T-cell (primary cell): ENCODE results near the gene GPR135. TPM values are rescaled to one million over a fixed set of nuclear protein-coding genes. Genes with fewer than 3 reads are reported as not detected.
A peak's percentile ranks its signal among the peaks of the same experiment; 100 is the strongest.

Experiments
- ATAC-seq, 4 experiments: fragments of 200-7000 bp in 3 of 4; fragments of 150-1000 bp in 1 of 4; cut with Tn5 transposase; replicated peaks in 1 of 4; 1 replicate in 3 of 4; 2 replicates in 1 of 4; pipeline ENCODE4 v1.10.0; 2021; ENCODE audit warnings: moderate library complexity in 3 of 4, mild to moderate bottlenecking in 2 of 4, moderate number of reproducible peaks in 1 of 4
- CTCF ChIA-PET, 2 donors: fragments of 300-600 bp; sonication (Branson Sonifier 250); formaldehyde crosslinking; loops; one replicate each; lab custom pipeline; 2022; ENCODE audit warnings: antibody characterized with exemption in 2 of 2; lab: Charles Lee
- POLR2A ChIA-PET, 2 donors: fragments of 300-600 bp; sonication (Branson Sonifier 250); formaldehyde crosslinking; loops; one replicate each; lab custom pipeline; 2022; ENCODE audit warnings: antibody characterized with exemption in 2 of 2; lab: Charles Lee
- DNase-seq, 35 experiments: peaks; one replicate each; pipeline versions ENCODE4 v3.0.0 to v3.0.0-alpha.2; 2013 to 2023
- H3K27ac ChIP-seq: one replicate; pipeline ENCODE4 v1.5.1; 2013; ENCODE audit warnings: low read length
- H3K27me3 ChIP-seq, 2 experiments: replicated peaks in 1 of 2; 1 replicate in 1 of 2; 2 replicates in 1 of 2; pipeline versions ENCODE4 v1.6.1 to v1.7.0; 2013; ENCODE audit warnings: low read length in 1 of 2, mixed read lengths in 1 of 2; ENCODE audit not compliant: control insufficient read depth in 2 of 2, insufficient read depth in 2 of 2; ENCODE audit errors: extremely low read depth in 1 of 2
- H3K36me3 ChIP-seq, 2 donors: 1 replicate in 1 of 2; 2 replicates in 1 of 2; pipeline versions ENCODE4 v1.6.1 to v1.7.0; 2013; ENCODE audit warnings: low read length in 1 of 2; ENCODE audit not compliant: control insufficient read depth in 2 of 2, insufficient read depth in 1 of 2; ENCODE audit errors: extremely low read depth in 1 of 2
- H3K4me1 ChIP-seq, 2 experiments: 1 replicate in 1 of 2; 2 replicates in 1 of 2; pipeline versions ENCODE4 v1.6.1 to v1.7.0; 2013; ENCODE audit warnings: low read length in 2 of 2, mixed read lengths in 1 of 2; ENCODE audit not compliant: insufficient read depth in 2 of 2, control insufficient read depth in 1 of 2; ENCODE audit errors: extremely low read depth in 1 of 2
- H3K4me3 ChIP-seq, 2 donors: 1 replicate in 1 of 2; 2 replicates in 1 of 2; pipeline versions ENCODE4 v1.5.1 to v1.7.0; 2013; ENCODE audit warnings: mild to moderate bottlenecking in 2 of 2, low read length in 1 of 2, moderate library complexity in 1 of 2; ENCODE audit not compliant: control insufficient read depth in 1 of 2; ENCODE audit errors: extremely low read depth in 1 of 2
- H3K9me3 ChIP-seq: 2 replicates; pipeline ENCODE4 v1.7.0; 2013
- H3K27ac Mint-ChIP-seq, 2 donors: one replicate each; pipeline ENCODE4 v1.8.0; 2020 to 2021; ENCODE audit warnings: mild to moderate bottlenecking in 2 of 2, mixed read lengths in 2 of 2
- H3K27me3 Mint-ChIP-seq, 2 donors: one replicate each; pipeline ENCODE4 v1.8.0; 2021 to 2022; ENCODE audit warnings: mixed read lengths in 2 of 2
- H3K36me3 Mint-ChIP-seq: one replicate; pipeline ENCODE4 v1.8.0; 2021; ENCODE audit warnings: mixed read lengths
- H3K4me1 Mint-ChIP-seq, 3 donors: one replicate each; pipeline ENCODE4 v1.8.0; 2020 to 2022; ENCODE audit warnings: mixed read lengths in 3 of 3, mild to moderate bottlenecking in 1 of 3
- H3K4me3 Mint-ChIP-seq, 3 donors: one replicate each; pipeline ENCODE4 v1.8.0; 2020 to 2022; ENCODE audit warnings: mild to moderate bottlenecking in 3 of 3, mixed read lengths in 3 of 3, moderate library complexity in 3 of 3
- H3K9me3 Mint-ChIP-seq, 3 donors: one replicate each; pipeline ENCODE4 v1.8.0; 2020 to 2022; ENCODE audit warnings: mixed read lengths in 3 of 3
- WGBS: methylation state at CpG from one replicate; pipeline ENCODE4 v1.1.5; 2013; ENCODE audit warnings: missing lambda C conversion rate; ENCODE audit not compliant: insufficient coverage; 5-methylcytosine and 5-hydroxymethylcytosine counted together
- total RNA-seq, 35 experiments: library from RNA in 6 of 35; stranded (reverse) in 6 of 35; fragments of 120-200 nt in 1 of 35; gene quantifications; one replicate each; pipeline versions ENCODE4 v1.2.1 to v1.2.4 and lab custom pipeline; 2013 to 2026

The GPR135 gene
- total RNA-seq, 5 donors from 2014 or later (not counting 1 experiment from before 2014, with no cell fraction given): 1.8 to 2.4 (median 2.1) TPM

DNA sequence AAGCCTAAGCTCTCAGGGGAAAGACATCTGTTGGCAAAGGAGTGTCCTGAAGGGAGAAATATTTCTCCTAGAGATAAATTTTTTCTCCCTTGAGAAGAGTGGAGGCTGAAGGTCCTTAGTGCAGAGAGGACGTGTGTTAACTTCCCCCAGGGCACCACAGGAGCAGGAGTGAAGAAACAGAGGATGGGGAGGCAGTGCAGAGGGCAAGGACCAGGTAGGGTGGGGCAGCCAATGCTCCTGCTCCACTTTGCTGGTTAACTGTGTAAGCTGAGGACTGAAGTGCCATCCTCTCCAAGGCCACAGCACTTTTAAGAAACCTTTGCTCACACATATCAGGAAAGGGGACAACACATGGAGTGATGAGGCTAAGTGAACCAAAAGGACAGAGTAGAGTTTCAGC, 15.0 kb upstream of the GPR135 start:
- H3K9me3 ChIP-seq: no peaks in the 10 kb centered on the region
- H3K27me3 Mint-ChIP-seq: no peaks in the 10 kb centered on the region
- H3K36me3 ChIP-seq: peaks cover 0 to 9% of the 10 kb centered on the region in 2 donors
- ATAC-seq (no peak), DNase-seq (no peak)
- no peaks in the 10 kb centered on the region for H3K9me3 Mint-ChIP-seq
- no CpG with 5 or more reads among the region's 1 CpG for WGBS
- peaks cover 45 to 54% (median 54%) of the 10 kb centered on the region in 3 donors for H3K4me1 Mint-ChIP-seq
- H3K27me3 ChIP-seq: no peaks in the 10 kb centered on the region
- H3K27ac Mint-ChIP-seq: peak overlapping the region; percentile 12 to 71
- H3K4me3 Mint-ChIP-seq: peak overlapping the region in 1 of 3 donors; percentile 22
- ChIA-PET CTCF (no interaction called here), POLR2A (no interaction called here)
- no peak overlapping the region for H3K4me3 ChIP-seq
- peaks cover 12% of the 10 kb centered on the region for H3K36me3 Mint-ChIP-seq
- no peak overlapping the region for H3K27ac ChIP-seq
- peaks cover 15% of the 10 kb centered on the region in 2 experiments for H3K4me1 ChIP-seq

- Histone ChIP-seq H3K36me3 (peaks cover 0 to 15% of the 10 kb centered on the region in 2 donors), H3K27ac (no peak overlapping the region), H3K4me1 (peaks cover 13 to 15% of the 10 kb centered on the region in 2 experiments), H3K4me3 (no peak overlapping the region), H3K27me3 (no peaks in the 10 kb centered on the region), H3K9me3 (no peaks in the 10 kb centered on the region)
- ATAC-seq (no peak), DNase-seq (no peak)
- peaks cover 14% of the 10 kb centered on the region for H3K36me3 Mint-ChIP-seq
- POLR2A ChIA-PET: no interaction called here
- H3K4me3 Mint-ChIP-seq: no peak overlapping the region
- CTCF ChIA-PET: no interaction called here
- no peaks in the 10 kb centered on the region for H3K9me3 Mint-ChIP-seq
- H3K27me3 Mint-ChIP-seq: no peaks in the 10 kb centered on the region
- 100% methylated on average over 1 of the region's 3 CpGs for WGBS
- peaks cover 38 to 48% (median 48%) of the 10 kb centered on the region in 3 donors for H3K4me1 Mint-ChIP-seq
- no peak overlapping the region for H3K27ac Mint-ChIP-seq
Observed at GRCh38 chr14:59478540-59478939, 13.4 kb upstream of the GPR135 start.

DNA sequence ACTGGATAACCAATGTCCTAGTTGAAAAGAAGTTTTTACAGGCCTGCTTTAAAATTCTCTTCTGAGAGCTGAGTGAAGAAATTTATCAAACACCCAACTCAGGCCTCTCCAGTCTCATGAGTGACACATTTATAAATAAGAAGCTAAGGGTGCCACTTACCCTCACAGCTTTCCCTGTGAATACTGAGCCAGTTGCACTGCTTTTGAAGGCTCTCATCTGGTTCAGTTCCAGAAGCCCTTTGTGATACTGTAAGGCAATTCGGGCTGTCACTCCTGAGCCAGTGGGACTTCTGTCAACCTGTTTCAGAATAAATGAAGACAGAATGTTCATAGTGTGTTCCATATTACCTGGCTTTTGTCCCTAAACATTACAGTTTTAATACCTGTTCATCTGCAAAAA, 10.5 kb upstream of the GPR135 start:
- Mint-ChIP-seq H3K27ac (no peak overlapping the region), H3K36me3 (peaks cover 20% of the 10 kb centered on the region), H3K4me1 (peaks cover 10 to 22% (median 21%) of the 10 kb centered on the region in 3 donors), H3K4me3 (no peak overlapping the region), H3K27me3 (no peaks in the 10 kb centered on the region), H3K9me3 (no peaks in the 10 kb centered on the region)
- ATAC-seq (no peak), DNase-seq (no peak)
- Histone ChIP-seq H3K27ac (no peak overlapping the region), H3K36me3 (peaks cover 0 to 15% of the 10 kb centered on the region in 2 donors), H3K4me3 (no peak overlapping the region), H3K9me3 (no peaks in the 10 kb centered on the region), H3K4me1 (no peaks in the 10 kb centered on the region), H3K27me3 (no peaks in the 10 kb centered on the region)
- no CpG with 5 or more reads among the region's 1 CpG for WGBS
- ChIA-PET CTCF (interaction anchor here in 1 of 2 donors (0.5 kb wide), 1 partner anchor 680 kb away, joined by 4 read pairs; no protein-coding TSS in a partner anchor), POLR2A (no interaction called here)

DNA sequence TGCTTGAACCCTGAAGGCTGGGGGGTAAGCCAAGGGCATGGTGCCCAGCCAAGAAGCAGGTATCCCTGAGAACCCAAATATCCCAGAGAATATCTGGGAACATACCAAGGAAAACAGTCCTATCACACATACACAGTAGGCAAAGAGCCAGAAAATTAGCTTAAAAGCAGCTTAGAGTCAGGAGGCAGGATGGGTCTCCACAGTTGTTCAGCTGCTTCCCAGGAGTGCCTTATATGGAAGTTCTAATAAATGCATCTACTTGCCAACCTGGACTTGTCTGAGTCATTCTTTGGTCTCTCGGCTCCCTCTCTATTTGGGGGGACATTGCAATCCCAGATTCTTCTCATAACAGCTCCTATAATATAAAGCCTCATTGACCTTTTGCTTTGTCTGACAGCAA, 9.0 kb upstream of the GPR135 start:
- Mint-ChIP-seq H3K4me3 (no peak overlapping the region), H3K4me1 (peaks cover 0 to 11% (median 11%) of the 10 kb centered on the region in 3 donors), H3K9me3 (no peaks in the 10 kb centered on the region), H3K27me3 (no peaks in the 10 kb centered on the region), H3K27ac (no peak overlapping the region), H3K36me3 (peaks cover 20% of the 10 kb centered on the region)
- H3K36me3 ChIP-seq: peaks cover 0 to 15% of the 10 kb centered on the region in 2 donors
- no peak for ATAC-seq
- ChIA-PET POLR2A (no interaction called here), CTCF (no interaction called here)
- DNase-seq: no peak
- H3K4me3 ChIP-seq: no peak overlapping the region
- no peak overlapping the region for H3K27ac ChIP-seq
- no peaks in the 10 kb centered on the region for H3K4me1 ChIP-seq
- H3K9me3 ChIP-seq: no peaks in the 10 kb centered on the region
- H3K27me3 ChIP-seq: no peaks in the 10 kb centered on the region
- WGBS: no CpG with 5 or more reads among the region's 1 CpG

DNA sequence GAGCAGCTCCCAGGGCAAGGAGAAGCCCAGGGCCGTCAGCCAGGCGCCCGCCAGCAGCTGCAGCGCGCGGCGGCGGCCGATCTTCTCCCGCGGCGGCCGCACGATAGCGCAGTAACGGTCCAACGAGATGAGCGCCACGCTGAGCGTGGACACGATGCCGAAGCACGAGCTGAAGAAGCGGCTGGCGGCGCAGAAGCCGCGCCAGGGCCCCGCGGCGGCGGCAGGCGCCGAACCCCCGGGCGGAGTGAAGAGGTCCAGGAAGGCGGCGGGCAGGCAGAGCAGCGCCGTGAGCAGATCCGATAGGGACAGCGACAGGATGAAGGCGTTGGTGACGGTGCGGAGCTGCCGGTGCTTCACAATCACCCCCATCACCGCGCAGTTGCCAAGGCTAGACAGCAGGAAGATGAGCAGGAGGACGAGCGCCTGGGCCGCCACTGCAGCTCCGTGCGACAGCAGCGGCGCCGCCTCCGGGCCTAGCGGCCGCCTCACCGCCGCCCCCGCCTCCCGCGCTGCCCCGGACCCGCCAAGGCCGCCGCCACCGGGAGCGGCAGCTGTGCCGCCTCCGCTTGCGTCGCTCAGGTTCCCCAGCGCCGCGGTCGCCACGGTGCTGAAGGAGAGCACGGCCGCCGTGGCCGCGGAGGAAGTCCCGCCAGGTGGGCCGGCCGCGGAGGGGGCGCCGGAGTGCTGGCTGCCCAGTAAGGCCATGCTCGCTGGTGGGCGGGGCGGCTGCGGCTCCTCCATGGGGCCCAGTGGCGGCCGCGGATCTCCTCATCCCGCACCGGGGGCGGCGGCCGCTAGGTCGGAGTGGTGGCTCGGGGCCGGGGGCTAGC, 479 bp downstream of the GPR135 start:
- Mint-ChIP-seq H3K4me3 (peak overlapping the region; percentile 84 to 88 (median 88)), H3K27me3 (peaks cover 6 to 8% of the 10 kb centered on the region in 2 donors), H3K9me3 (no peaks in the 10 kb centered on the region), H3K4me1 (peaks cover 7 to 17% (median 14%) of the 10 kb centered on the region in 3 donors), H3K36me3 (peaks cover 11% of the 10 kb centered on the region), H3K27ac (peak overlapping the region in 1 of 2 donors; percentile 34)
- Histone ChIP-seq H3K4me3 (peak overlapping the region; percentile 48 to 75), H3K36me3 (no peaks in the 10 kb centered on the region), H3K9me3 (no peaks in the 10 kb centered on the region), H3K27ac (no peak overlapping the region), H3K27me3 (peaks cover 0 to 3% of the 10 kb centered on the region in 2 experiments), H3K4me1 (peaks cover 4 to 12% of the 10 kb centered on the region in 2 experiments)
- under 1% methylated on average over 105 of the region's 105 CpGs for whole genome bisulfite sequencing
- DNase-seq (peak in 34 of 35 experiments; percentile 20 to 68 (median 44)), ATAC-seq (peak; percentile 75 to 79 (median 78))
- ChIA-PET POLR2A (interaction anchor here (0.6 to 2.4 kb wide), 3 partner anchors 20 to 1929 kb away, joined by 3 to 5 read pairs (median 3); partner anchors contain the start of genes JKAMP (in 1 of the 2), L3HYPDH (in 1 of the 2) and PCNX4 (in 1 of the 2)), CTCF (interaction anchor here (0.5 to 1.0 kb wide), 5 partner anchors 20 to 277 kb away, joined by 3 to 14 read pairs (median 4); partner anchors contain the start of genes JKAMP (in 1 of the 2) and L3HYPDH (in 1 of the 2))

DNA sequence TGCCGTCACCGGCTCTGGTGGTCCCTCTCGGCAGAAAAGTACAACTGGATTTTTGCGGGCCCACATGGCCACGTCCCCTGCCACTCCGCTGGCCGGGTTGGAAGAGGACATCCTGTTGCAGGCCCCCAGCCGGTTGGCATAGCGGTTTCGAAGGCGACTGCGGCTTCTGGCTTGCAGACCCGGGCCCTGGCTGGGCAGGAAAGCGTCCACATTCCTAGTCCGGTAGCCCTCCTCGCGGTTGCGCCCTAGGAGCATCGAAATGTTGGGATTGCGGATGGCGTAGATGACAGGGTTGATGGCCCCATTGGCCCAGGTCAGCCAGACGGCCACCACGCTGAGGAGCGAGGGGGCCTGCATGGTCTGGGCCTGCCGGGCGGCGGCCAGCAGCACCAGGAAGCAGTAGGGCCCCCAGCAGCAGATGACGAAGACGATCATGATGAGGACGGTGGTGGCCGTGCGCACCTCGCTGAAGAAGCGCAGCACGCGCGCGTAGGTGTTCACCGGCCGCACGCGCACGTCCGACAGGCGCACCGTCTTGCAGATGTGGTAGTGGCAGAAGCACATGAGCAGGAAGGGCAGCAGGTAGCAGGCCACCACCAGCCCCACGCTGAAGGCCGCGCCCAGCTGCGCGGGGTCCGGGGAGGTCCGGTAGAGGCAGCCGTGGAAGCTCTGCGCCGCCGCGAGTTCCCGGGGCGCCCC, 1.2 kb downstream of the GPR135 start:
- peaks cover 7 to 17% (median 14%) of the 10 kb centered on the region in 3 donors for H3K4me1 Mint-ChIP-seq
- H3K27ac Mint-ChIP-seq: peak overlapping the region in 1 of 2 donors; percentile 46
- ATAC-seq: peak in 2 of 4 experiments; percentile 12 to 22
- 42% methylated on average over 60 of the region's 60 CpGs for WGBS
- Histone ChIP-seq H3K4me1 (peaks cover 4 to 12% of the 10 kb centered on the region in 2 experiments), H3K36me3 (no peaks in the 10 kb centered on the region), H3K4me3 (peak overlapping the region; percentile 46 to 75), H3K27ac (no peak overlapping the region), H3K27me3 (peaks cover 0 to 3% of the 10 kb centered on the region in 2 experiments), H3K9me3 (no peaks in the 10 kb centered on the region)
- peak overlapping the region; percentile 84 to 88 (median 88) for H3K4me3 Mint-ChIP-seq
- H3K27me3 Mint-ChIP-seq: peaks cover 8% of the 10 kb centered on the region in 2 donors
- CTCF ChIA-PET: interaction anchor here in 1 of 2 donors (0.6 to 1.0 kb wide), 3 partner anchors 20 to 30 kb away, joined by 4 to 7 read pairs (median 4); partner anchors contain the start of genes JKAMP and L3HYPDH
- DNase-seq: peak in 5 of 35 experiments; percentile 2 to 16 (median 6)
- POLR2A ChIA-PET: interaction anchor here in 1 of 2 donors (0.6 to 2.4 kb wide), 2 partner anchors 21 to 628 kb away, joined by 3 to 5 read pairs; partner anchors contain the start of genes JKAMP, L3HYPDH and PCNX4
- peaks cover 15% of the 10 kb centered on the region for H3K36me3 Mint-ChIP-seq
- no peaks in the 10 kb centered on the region for H3K9me3 Mint-ChIP-seq
